GM12878 (cell line): ENCODE data around the gene MBD6. TPM values are rescaled to one million over a fixed set of nuclear protein-coding genes. Genes with fewer than 3 reads are reported as not detected.

Experiments
- ATAC-seq: fragments of 200-7000 bp; cut with Tn5 transposase; 3 replicates; pipeline ENCODE4 v1.9.1; 2020; ENCODE audit warnings: mild to moderate bottlenecking, moderate library complexity
- BruUV-seq: library from RNA; stranded (reverse); fragments of 400-500 nt; replicated peaks from 2 replicates; lab custom pipeline; 2021; lab: Mats Ljungman, UMichigan
- CTCF ChIA-PET: fragments of 300-600 bp; sonication (Branson Sonifier 250); formaldehyde crosslinking; extraction: SDS; loops from one replicate; lab custom pipeline; 2021; ENCODE audit warnings: inconsistent platforms; lab: Yijun Ruan, JAX
- POLR2A ChIA-PET: fragments of 350-600 bp; formaldehyde crosslinking; extraction: SDS; loops from one replicate; lab custom pipeline; 2021; ENCODE audit warnings: inconsistent platforms; lab: Charles Lee
- RAD21 ChIA-PET: fragments of 300-600 bp; sonication (Branson Sonifier 250); formaldehyde crosslinking; loops from one replicate; lab custom pipeline; 2023; ENCODE audit warnings: antibody characterized with exemption; ENCODE audit not compliant: unreplicated experiment; lab: Charles Lee
- SMC1A ChIA-PET: fragments of 300-600 bp; sonication (Branson Sonifier 250); formaldehyde crosslinking; loops from one replicate; lab custom pipeline; 2023; ENCODE audit not compliant: unreplicated experiment, uncharacterized antibody; lab: Charles Lee
- DNase-seq: peaks from one replicate; pipeline ENCODE4 v3.0.0-alpha.2; 2011; ENCODE audit warnings: low read depth, low spot score
- FAIRE-seq: peaks from 3 replicates; lab custom pipeline; 2011; peaks lifted over from hg19 to GRCh38; lab: Jason Lieb, UNC
- H2AFZ ChIP-seq: 2 replicates; pipeline ENCODE4 v1.6.0; 2011; ENCODE audit warnings: low read depth, low read length, control low read depth; ENCODE audit not compliant: control insufficient read depth
- H3K27ac ChIP-seq: 2 replicates; pipeline ENCODE4 v1.5.1; 2011; ENCODE audit warnings: control low read depth; ENCODE audit not compliant: control insufficient read depth, insufficient read depth
- H3K27me3 ChIP-seq, 2 experiments: replicated peaks in 1 of 2; 2 replicates each; pipeline versions ENCODE4 v1.6.0 to v1.6.1; 2011; ENCODE audit warnings: low read length in 1 of 2; ENCODE audit not compliant: control insufficient read depth in 2 of 2, insufficient read depth in 2 of 2
- H3K36me3 ChIP-seq, 2 experiments: 2 replicates each; pipeline ENCODE4 v1.5.1; 2011; ENCODE audit warnings: low read length in 1 of 2; ENCODE audit not compliant: control insufficient read depth in 2 of 2, insufficient read depth in 2 of 2
- H3K4me1 ChIP-seq: 2 replicates; pipeline ENCODE4 v1.6.1; 2011; ENCODE audit warnings: mild to moderate bottlenecking, low read length, moderate library complexity, mixed read lengths; ENCODE audit not compliant: control insufficient read depth, insufficient read depth
- H3K4me2 ChIP-seq: 2 replicates; pipeline ENCODE4 v1.6.0; 2011; ENCODE audit warnings: control low read depth; ENCODE audit not compliant: control insufficient read depth, insufficient read depth
- H3K4me3 ChIP-seq: fragments of 200-600 bp; sonication (generic); 2 replicates; pipeline ENCODE4 v1.5.1; 2016
- H3K79me2 ChIP-seq: 2 replicates; pipeline ENCODE4 v1.6.0; 2011; ENCODE audit warnings: low read length; ENCODE audit not compliant: control insufficient read depth, insufficient read depth
- H3K9ac ChIP-seq: 2 replicates; pipeline ENCODE4 v1.8.0; 2011; ENCODE audit warnings: low read length, control low read depth, mixed read lengths; ENCODE audit not compliant: control insufficient read depth, insufficient read depth
- H3K9me3 ChIP-seq: replicated peaks from 3 replicates; pipeline ENCODE4 v1.5.1; 2011; ENCODE audit warnings: mild to moderate bottlenecking, low read length; ENCODE audit not compliant: control insufficient read depth, insufficient read depth
- H4K20me1 ChIP-seq: 2 replicates; pipeline ENCODE4 v1.6.0; 2011; ENCODE audit not compliant: control insufficient read depth, insufficient read depth
- CREM ChIP-seq: IDR thresholded peaks from 2 replicates; pipeline ENCODE4 v1.6.1; 2014; ENCODE audit warnings: antibody characterized with exemption, low read depth
- IRF3 ChIP-seq: fragments of 450-650 bp; IDR thresholded peaks from 2 replicates; pipeline ENCODE4 v1.6.1; 2014; ENCODE audit warnings: mild to moderate bottlenecking
- MYB ChIP-seq: fragments of 150-350 bp; IDR thresholded peaks from 2 replicates; pipeline ENCODE4 v1.6.1; 2014; ENCODE audit warnings: mild to moderate bottlenecking, low read depth, low read length, borderline replicate concordance
- NR2C1 ChIP-seq: fragments of 450-650 bp; IDR thresholded peaks from 2 replicates; pipeline ENCODE4 v1.6.1; 2017; ENCODE audit warnings: antibody characterized with exemption, mild to moderate bottlenecking, moderate library complexity
- RBBP5 ChIP-seq: fragments of 200-600 bp; sonication (generic); conservative IDR thresholded peaks from 2 replicates; pipeline ENCODE4 v1.6.1; 2016
- REST ChIP-seq: IDR thresholded peaks from 2 replicates; pipeline ENCODE4 v1.6.1; 2012; ENCODE audit warnings: mild to moderate bottlenecking, low read depth, low read length
- SKIL ChIP-seq: fragments of 450-650 bp; IDR thresholded peaks from 2 replicates; pipeline ENCODE4 v1.6.1; 2017; ENCODE audit warnings: mild to moderate bottlenecking, low read depth, inconsistent platforms; ENCODE audit not compliant: poor library complexity, severe bottlenecking
- WRNIP1 ChIP-seq: IDR thresholded peaks from 2 replicates; pipeline ENCODE4 v1.6.1; 2011; ENCODE audit warnings: low read depth, low read length, improper control_type of control experiment, borderline replicate concordance
- WGBS: methylation state at CpG from one replicate; pipeline ENCODE4 v1.1.6; 2016; ENCODE audit warnings: low lambda C conversion rate; ENCODE audit not compliant: insufficient replicate concordance, insufficient coverage; ENCODE audit errors: missing lambda C conversion rate; 5-methylcytosine and 5-hydroxymethylcytosine counted together
- in situ Hi-C: fragments of 300-500 bp; cut with MboI; formaldehyde crosslinking; loops from 9 replicates; pipeline ENCODE4 v1.14.3; 2018; ENCODE audit warnings: mixed read lengths
- intact Hi-C: fragments of 100-400 bp; cut with micrococcal nuclease; formaldehyde crosslinking; loops from one replicate; pipeline ENCODE4 v1.14.2; 2022; ENCODE audit not compliant: unreplicated experiment
- polyA plus RNA-seq, 11 experiments: library from polyadenylated mRNA; depleted of rRNA in 4 of 11; unstranded in 6 of 11; stranded (reverse) in 5 of 11; fragments of >200 nt; fragmentation: Nextera tagmentation in 4 of 11; fragmentation: Illumina TruSeq in 1 of 11; extraction: Ambion mirVana in 4 of 11; extraction: Trizol in 1 of 11; gene quantifications; 1 replicate in 1 of 11; 2 replicates in 10 of 11; pipeline versions ENCODE4 v1.2.1 to v1.2.3, GENCODE V29; 2011 to 2016; ENCODE audit warnings: inconsistent platforms in 2 of 11, missing spikeins in 2 of 11, low read depth in 1 of 11
- total RNA-seq, 4 experiments: library from RNA; depleted of rRNA in 3 of 4; stranded (reverse); fragments of >200 nt in 3 of 4; fragmentation: Illumina TruSeq in 1 of 4; extraction: Trizol in 1 of 4; gene quantifications; 2 replicates each; pipeline versions ENCODE4 v1.2.1 to v1.2.3, GENCODE V29; 2013 to 2021

MBD6 gene
- total and polyA plus RNA-seq, 10 of the 15 experiments (the other 5 are each of a cell fraction or from before 2014, with no cell fraction given), result 1.5 to 52.7 (median 6.8) TPM

DNA sequence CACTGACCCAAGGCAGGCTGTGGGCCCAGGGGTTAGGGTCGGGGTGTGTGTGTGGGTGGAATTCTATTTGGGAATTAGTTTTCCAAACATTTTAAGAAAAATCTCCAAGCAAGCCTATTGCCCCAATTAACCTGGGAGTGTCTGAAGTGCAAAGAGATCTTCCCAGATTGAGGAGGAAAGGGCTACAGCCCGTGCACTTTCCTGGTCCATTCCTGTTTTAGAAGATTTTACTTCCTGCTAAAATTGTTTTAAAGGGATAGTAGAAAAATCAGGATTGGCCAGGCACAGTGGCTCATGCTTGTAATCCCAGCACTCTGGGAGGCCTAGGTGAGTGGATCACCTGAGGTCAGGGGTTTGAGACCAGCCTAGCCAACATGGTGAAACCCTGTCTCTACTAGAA, 19.1 kb downstream of the MBD6 start:
- CTCF ChIA-PET, result no interaction called here

More for the DNA sequence above, 19.1 kb downstream of the MBD6 start:
- Histone ChIP-seq H2AFZ (no peak overlapping the region), H3K9ac (no peak overlapping the region), H3K4me3 (no peak overlapping the region), H3K27ac (no peak overlapping the region), H3K79me2 (peaks cover 16% of the 10 kb centered on the region), H3K36me3 (no peaks in the 10 kb centered on the region), H4K20me1 (no peaks in the 10 kb centered on the region), H3K27me3 (no peaks in the 10 kb centered on the region), H3K4me2 (no peak overlapping the region), H3K4me1 (peaks cover 6% of the 10 kb centered on the region; the same call in 1 of the 2 replicates), H3K9me3 (no peaks in the 10 kb centered on the region)
- BruUV-seq, result no TSS peak
- no peak for ATAC-seq
- POLR2A ChIA-PET, result no interaction called here
- 71% methylated on average over 2 of the region's 2 CpGs for WGBS
- SMC1A ChIA-PET, result no interaction called here
- in situ Hi-C loops (no loop called here), intact Hi-C loops (no loop called here)
- TF ChIP-seq IRF3 (no peak), REST (no peak), RBBP5 (no peak), SKIL (no peak), MYB (no peak), CREM (no peak), NR2C1 (no peak), WRNIP1 (no peak)
- RAD21 ChIA-PET, result no interaction called here
- no peak for DNase-seq
- FAIRE-seq, result no peak
